Measurements from ENCODE around the gene AQP12B.

GRCh38 chr2:240726876-240727275 is 44.2 kb upstream of the AQP12B start:
- TF ChIP-seq CTCF (conservative IDR thresholded peaks at IDR 0.05; ENCODE audit: low read depth, low read length): no peak
- no peak for TF ChIP-seq EZH2 (IDR thresholded peaks at IDR 0.05; ENCODE audit: low read length, unreplicated experiment)
